Sigmoid colon (tissue), 7 donors: ENCODE results near the gene GNPDA1. TPM values are rescaled to one million over a fixed set of nuclear protein-coding genes. Genes with fewer than 3 reads are reported as not detected.
A peak's percentile ranks its signal among the peaks of the same experiment; 100 is the strongest.
"Not testable (repeated sequence)": the region's sequence is repeated elsewhere in the genome, so short reads cannot be mapped to it uniquely, and the experiment has no call there.

ENCODE experiments used
- DNase-seq: peaks from one replicate; pipeline ENCODE4 v3.0.0-alpha.2; 2019
- H3K27ac ChIP-seq, 4 donors: fragments of 200-600 bp; sonication (generic); one replicate each; pipeline ENCODE4 v1.5.1; 2016 to 2019; ENCODE audit warnings: mild to moderate bottlenecking in 1 of 4
- H3K27me3 ChIP-seq, 3 donors: fragments of 200-600 bp; sonication (generic); one replicate each; pipeline ENCODE4 v1.5.1; 2019; ENCODE audit warnings: mild to moderate bottlenecking in 1 of 3
- H3K36me3 ChIP-seq, 4 donors: fragments of 200-600 bp; sonication (generic); one replicate each; pipeline ENCODE4 v1.5.1; 2016 to 2019
- H3K4me1 ChIP-seq, 4 donors: fragments of 200-600 bp; sonication (generic); one replicate each; pipeline ENCODE4 v1.5.1; 2017 to 2019
- H3K4me3 ChIP-seq, 4 donors: fragments of 200-600 bp; sonication (generic); one replicate each; pipeline ENCODE4 v1.5.1; 2017 to 2019; ENCODE audit warnings: mild to moderate bottlenecking in 2 of 4, moderate library complexity in 1 of 4
- H3K9me3 ChIP-seq, 4 donors: fragments of 200-600 bp in 3 of 4; sonication (generic) in 3 of 4; one replicate each; pipeline versions ENCODE4 v1.5.1 to v1.6.1; 2013 to 2019
- CTCF ChIP-seq, 4 experiments: fragments of 450-650 bp in 3 of 4; fragments of 200-600 bp in 1 of 4; IDR thresholded peaks; one replicate each; pipeline ENCODE4 v1.5.1; 2016 to 2019; ENCODE audit warnings: antibody characterized with exemption in 4 of 4, mild to moderate bottlenecking in 3 of 4, moderate library complexity in 2 of 4
- EP300 ChIP-seq, 4 donors: sonication (generic); formaldehyde crosslinking; IDR thresholded peaks; one replicate each; pipeline ENCODE4 v1.6.1; 2017; ENCODE audit warnings: antibody characterized with exemption in 4 of 4
- POLR2A ChIP-seq, 2 donors: fragments of 450-650 bp; IDR thresholded peaks; one replicate each; pipeline ENCODE4 v1.6.1; 2016; ENCODE audit warnings: antibody characterized with exemption in 2 of 2, mild to moderate bottlenecking in 2 of 2, moderate library complexity in 2 of 2
- POLR2AphosphoS5 ChIP-seq, 4 donors: sonication (generic); formaldehyde crosslinking; IDR thresholded peaks; one replicate each; pipeline ENCODE4 v1.6.1; 2017; ENCODE audit warnings: antibody characterized with exemption in 4 of 4
- WGBS, 2 donors: extraction: QIAGEN DNeasy Blood & Tissue Kit; methylation state at CpG; one replicate each; pipeline ENCODE4 v1.1.7; 2013; 5-methylcytosine and 5-hydroxymethylcytosine counted together
- intact Hi-C: fragments of 100-400 bp; cut with DNase I; formaldehyde crosslinking; loops from one replicate; pipeline ENCODE4 v1.15.1; 2023
- polyA plus RNA-seq, 3 donors: library from polyadenylated mRNA; stranded (reverse); fragments of 200-250 nt; gene quantifications; one replicate each; pipeline ENCODE4 v1.2.3, GENCODE V29; 2013
- total RNA-seq, 4 donors: library from RNA; depleted of rRNA; stranded (reverse); fragments of >200 nt; gene quantifications; one replicate each; pipeline ENCODE4 v1.1.0, GENCODE V29; 2016
- donor health status: healthy with polysubstance abuse.
- donor health status: Bipolar disorder and iron deficiency.
- donor health status: healthy.

The GNPDA1 gene
- total and polyA plus RNA-seq, 7 donors = 18.6 to 58.1 (median 25.4) TPM

- WGBS, 2 donors = 98 to 100% methylated on average over 1 of the region's 1 CpG
- no peak for DNase-seq
- Histone ChIP-seq H3K27ac (no peak overlapping the region), H3K9me3 (no peaks in the 10 kb centered on the region), H3K27me3 (no peaks in the 10 kb centered on the region), H3K4me1 (no peaks in the 10 kb centered on the region), H3K4me3 (no peak overlapping the region), H3K36me3 (no peaks in the 10 kb centered on the region)
- TF ChIP-seq POLR2A (IDR thresholded peaks at IDR 0.05) (no peak), POLR2AphosphoS5 (IDR thresholded peaks at IDR 0.05) (no peak), EP300 (IDR thresholded peaks at IDR 0.05) (no peak), CTCF (IDR thresholded peaks at IDR 0.05) (no peak)
- intact Hi-C loops = no loop called here
Measured at GRCh38 chr5:142055301-142055700, 42.5 kb upstream of the GNPDA1 start.

GRCh38 chr5:142053426-142054151 lies 40.8 kb upstream of the GNPDA1 start:
- Histone ChIP-seq H3K9me3 (no peaks in the 10 kb centered on the region), H3K4me1 (no peaks in the 10 kb centered on the region), H3K27ac (peak overlapping the region in 1 of 4 donors; percentile 25), H3K27me3 (no peaks in the 10 kb centered on the region), H3K36me3 (no peaks in the 10 kb centered on the region), H3K4me3 (no peak overlapping the region)
- TF ChIP-seq POLR2AphosphoS5 (IDR thresholded peaks at IDR 0.05) (peak in 2 of 4 donors; percentile 28 to 36), POLR2A (IDR thresholded peaks at IDR 0.05) (no peak)
- intact Hi-C loops = no loop called here
- DNase-seq = no peak
- 62 to 67% methylated on average over 4 of the region's 4 CpGs for WGBS, 2 donors

GRCh38 chr5:142052026-142052425 lies 39.2 kb upstream of the GNPDA1 start:
- H3K27ac ChIP-seq, H3K4me3 ChIP-seq, DNase-seq, H3K36me3 ChIP-seq, H3K4me1 ChIP-seq, intact Hi-C loops, H3K27me3 ChIP-seq, H3K9me3 ChIP-seq: not testable (repeated sequence)
- WGBS, 2 donors = 89 to 90% methylated on average over 4 of the region's 4 CpGs

GRCh38 chr5:142048272-142048671 lies 35.4 kb upstream of the GNPDA1 start:
- no peak for TF ChIP-seq POLR2AphosphoS5 (IDR thresholded peaks at IDR 0.05)
- TF ChIP-seq EP300 (IDR thresholded peaks at IDR 0.05) = no peak
- TF ChIP-seq CTCF (IDR thresholded peaks at IDR 0.05) = no peak
- TF ChIP-seq POLR2A (IDR thresholded peaks at IDR 0.05) = no peak
- H3K9me3 ChIP-seq = no peaks in the 10 kb centered on the region
- intact Hi-C loops = no loop called here

GRCh38 chr5:142046191-142046590 lies 33.4 kb upstream of the GNPDA1 start:
- Histone ChIP-seq H3K4me1 (no peaks in the 10 kb centered on the region), H3K9me3 (no peaks in the 10 kb centered on the region), H3K4me3 (no peak overlapping the region), H3K36me3 (no peaks in the 10 kb centered on the region), H3K27ac (no peak overlapping the region), H3K27me3 (no peaks in the 10 kb centered on the region)
- no peak for TF ChIP-seq POLR2AphosphoS5 (IDR thresholded peaks at IDR 0.05)
- no peak for TF ChIP-seq POLR2A (IDR thresholded peaks at IDR 0.05)
- no peak for TF ChIP-seq CTCF (IDR thresholded peaks at IDR 0.05)
- no peak for TF ChIP-seq EP300 (IDR thresholded peaks at IDR 0.05)
- DNase-seq = no peak
- 74 to 79% methylated on average over 7 of the region's 7 CpGs for WGBS, 2 donors
- intact Hi-C loops = no loop called here

More at GRCh38 chr5:142048272-142048671, 35.4 kb upstream of the GNPDA1 start:
- Histone ChIP-seq H3K4me3 (no peak overlapping the region), H3K4me1 (no peaks in the 10 kb centered on the region), H3K36me3 (no peaks in the 10 kb centered on the region), H3K27me3 (no peaks in the 10 kb centered on the region), H3K27ac (no peak overlapping the region)
- no peak for DNase-seq
- 66 to 67% methylated on average over 7 of the region's 7 CpGs for WGBS, 2 donors

DNA sequence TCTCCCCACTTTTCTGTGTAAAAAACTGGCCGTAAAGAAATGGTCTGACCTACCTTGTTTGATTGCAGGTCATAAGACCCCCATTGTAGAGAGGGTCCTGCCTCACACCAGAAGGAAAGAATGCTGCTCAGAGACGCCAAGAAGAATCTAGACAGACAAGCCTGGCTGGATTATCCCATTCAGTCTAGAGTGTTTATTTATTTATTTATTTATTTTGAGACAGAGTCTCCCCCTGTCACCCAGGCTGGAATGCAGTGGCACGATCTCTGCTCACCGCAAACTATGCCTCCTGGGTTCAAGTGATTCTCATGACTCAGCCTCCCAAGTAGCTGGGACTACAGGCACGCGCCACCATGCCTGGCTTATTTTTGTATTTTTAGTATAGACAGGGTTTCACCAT lies 28.1 kb upstream of the GNPDA1 start:
- DNase-seq, H3K9me3 ChIP-seq, H3K36me3 ChIP-seq, H3K27me3 ChIP-seq, H3K4me3 ChIP-seq, intact Hi-C loops, H3K27ac ChIP-seq, H3K4me1 ChIP-seq: not testable (repeated sequence)
- WGBS, 2 donors = 95 to 97% methylated on average over 6 of the region's 6 CpGs
